ENCODE results near the gene CTXN1.

GRCh38 chr19:7953060-7953459, 27.1 kb upstream of the CTXN1 start:
- no peak for TF ChIP-seq CTCF (conservative IDR thresholded peaks at IDR 0.05)
- no peak for TF ChIP-seq ZFX (IDR thresholded peaks at IDR 0.05)
